H1 (cell line): Measurements from ENCODE around the gene CAT. TPM values are rescaled to one million over a fixed set of nuclear protein-coding genes. Genes with fewer than 3 reads are reported as not detected.

ENCODE experiments used
- CTCF ChIA-PET: fragments of 300-600 bp; sonication (Branson Sonifier 250); formaldehyde crosslinking; loops from one replicate; lab custom pipeline; 2021; ENCODE audit not compliant: partially characterized antibody; lab: Charles Lee
- POLR2A ChIA-PET: fragments of 300-600 bp; sonication (Branson Sonifier 250); formaldehyde crosslinking; loops from one replicate; lab custom pipeline; 2021; ENCODE audit warnings: inconsistent platforms; ENCODE audit not compliant: partially characterized antibody; lab: Charles Lee
- DNase-seq, 2 experiments: peaks; one replicate each; pipeline versions ENCODE4 v3.0.0 to v3.0.0-alpha.2; 2010 to 2022; ENCODE audit warnings: low spot score in 2 of 2, low read depth in 1 of 2, mixed read lengths in 1 of 2
- FAIRE-seq: peaks from 2 replicates; lab custom pipeline; 2011; peaks lifted over from hg19 to GRCh38; lab: Jason Lieb, UNC
- H2AFZ ChIP-seq: 2 replicates; pipeline ENCODE4 v1.8.1; 2012; ENCODE audit warnings: low read length, inconsistent platforms
- H2AK5ac ChIP-seq: 2 replicates; pipeline ENCODE4 v1.6.1; 2013; ENCODE audit warnings: low read depth, low read length
- H2BK120ac ChIP-seq: replicated peaks from 2 replicates; pipeline ENCODE3; 2013; ENCODE audit warnings: low read depth, low read length, inconsistent platforms
- H2BK12ac ChIP-seq: 2 replicates; pipeline ENCODE4 v1.6.1; 2013; ENCODE audit warnings: low read depth, low read length
- H2BK15ac ChIP-seq: 2 replicates; pipeline ENCODE4 v1.6.1; 2013; ENCODE audit warnings: low read length
- H2BK20ac ChIP-seq: 2 replicates; pipeline ENCODE4 v1.6.1; 2013; ENCODE audit warnings: low read length
- H2BK5ac ChIP-seq: 2 replicates; pipeline ENCODE4 v1.6.1; 2013; ENCODE audit warnings: low read depth, low read length
- H3K14ac ChIP-seq: 2 replicates; pipeline ENCODE4 v1.6.1; 2013; ENCODE audit warnings: inconsistent platforms; ENCODE audit not compliant: insufficient read length
- H3K18ac ChIP-seq: 2 replicates; pipeline ENCODE4 v1.6.1; 2013; ENCODE audit warnings: low read length; ENCODE audit errors: extremely low read depth
- H3K23ac ChIP-seq: 2 replicates; pipeline ENCODE4 v1.6.1; 2013; ENCODE audit warnings: inconsistent platforms; ENCODE audit not compliant: insufficient read length
- H3K23me2 ChIP-seq: 2 replicates; pipeline ENCODE4 v1.6.1; 2013; ENCODE audit warnings: low read depth, low read length
- H3K27ac ChIP-seq: 2 replicates; pipeline ENCODE4 v1.6.1; 2011; ENCODE audit warnings: low read depth, low read length, inconsistent platforms
- H3K27me3 ChIP-seq, 4 experiments: replicated peaks in 1 of 4; 1 replicate in 1 of 4; 2 replicates in 3 of 4; pipeline versions ENCODE4 v1.6.1 to v1.8.1; 2011 to 2013; ENCODE audit warnings: low read length in 3 of 4, mild to moderate bottlenecking in 3 of 4, inconsistent platforms in 2 of 4, mixed read lengths in 2 of 4, moderate library complexity in 1 of 4; ENCODE audit not compliant: control insufficient read depth in 3 of 4, insufficient read depth in 3 of 4; ENCODE audit errors: extremely low read depth in 1 of 4
- H3K36me3 ChIP-seq, 4 experiments: 2 replicates each; pipeline versions ENCODE4 v1.6.1 to v1.8.1; 2011 to 2013; ENCODE audit warnings: mild to moderate bottlenecking in 4 of 4, low read length in 3 of 4, moderate library complexity in 2 of 4, control low read depth in 1 of 4, inconsistent platforms in 1 of 4; ENCODE audit not compliant: insufficient read depth in 4 of 4, control insufficient read depth in 2 of 4
- H3K4ac ChIP-seq: replicated peaks from 2 replicates; pipeline ENCODE3; 2013; ENCODE audit warnings: low read length, low read depth, mixed read lengths, inconsistent platforms; ENCODE audit not compliant: insufficient read length
- H3K4me1 ChIP-seq, 4 experiments: replicated peaks in 1 of 4; 1 replicate in 1 of 4; 2 replicates in 3 of 4; pipeline versions ENCODE4 v1.6.1 to v1.8.1; 2011 to 2013; ENCODE audit warnings: low read length in 3 of 4, inconsistent platforms in 2 of 4, mixed read lengths in 1 of 4; ENCODE audit not compliant: insufficient read depth in 4 of 4, control insufficient read depth in 3 of 4
- H3K4me2 ChIP-seq, 2 experiments: 2 replicates each; pipeline versions ENCODE4 v1.6.1 to v1.8.1; 2011 to 2013; ENCODE audit warnings: low read depth in 2 of 2, low read length in 2 of 2, control low read depth in 1 of 2, inconsistent platforms in 1 of 2, mild to moderate bottlenecking in 1 of 2; ENCODE audit not compliant: insufficient read depth in 1 of 2
- H3K4me3 ChIP-seq, 4 experiments: fragments of 200-600, 300-600 bp in 1 of 4; sonication (generic), shearing (Covaris generic), sonication (Bioruptor Twin) in 1 of 4; 2 replicates each; pipeline versions ENCODE4 v1.5.1 to v1.8.1; 2011 to 2016; ENCODE audit warnings: low read length in 4 of 4, low read depth in 3 of 4, control low read depth in 2 of 4, inconsistent platforms in 2 of 4, mild to moderate bottlenecking in 2 of 4, mixed read lengths in 1 of 4, moderate library complexity in 1 of 4; ENCODE audit not compliant: insufficient read depth in 2 of 4; ENCODE audit errors: extremely low read depth in 1 of 4
- H3K56ac ChIP-seq: replicated peaks from 2 replicates; pipeline ENCODE3; 2013; ENCODE audit warnings: low read depth, mild to moderate bottlenecking, mixed read lengths, low read length, inconsistent platforms; ENCODE audit not compliant: insufficient read length
- H3K79me1 ChIP-seq: 2 replicates; pipeline ENCODE4 v1.6.1; 2013; ENCODE audit warnings: low read depth, low read length, control low read depth
- H3K79me2 ChIP-seq, 2 experiments: 2 replicates each; pipeline versions ENCODE4 v1.6.1 to v1.8.1; 2012 to 2013; ENCODE audit warnings: low read length in 2 of 2, mild to moderate bottlenecking in 2 of 2, inconsistent platforms in 1 of 2; ENCODE audit not compliant: insufficient read depth in 2 of 2, control insufficient read depth in 1 of 2
- H3K9ac ChIP-seq, 4 experiments: replicated peaks in 1 of 4; 1 replicate in 1 of 4; 2 replicates in 3 of 4; pipeline versions ENCODE4 v1.6.1 to v1.8.1; 2011 to 2013; ENCODE audit warnings: low read depth in 3 of 4, low read length in 3 of 4, control low read depth in 2 of 4, mild to moderate bottlenecking in 2 of 4, moderate library complexity in 2 of 4, inconsistent platforms in 1 of 4; ENCODE audit errors: extremely low read depth in 1 of 4
- H3K9me3 ChIP-seq, 2 experiments: 2 replicates each; pipeline versions ENCODE4 v1.6.1 to v1.8.1; 2012 to 2013; ENCODE audit warnings: mild to moderate bottlenecking in 2 of 2, moderate library complexity in 2 of 2, control low read depth in 1 of 2, inconsistent platforms in 1 of 2, low read depth in 1 of 2, low read length in 1 of 2, mixed read lengths in 1 of 2; ENCODE audit not compliant: insufficient read depth in 2 of 2
- H4K20me1 ChIP-seq, 2 experiments: replicated peaks in 1 of 2; 2 replicates each; pipeline versions ENCODE3 to v1.8.1; 2011 to 2013; ENCODE audit warnings: inconsistent platforms in 2 of 2, low read length in 2 of 2, mild to moderate bottlenecking in 1 of 2; ENCODE audit not compliant: insufficient read depth in 2 of 2, control insufficient read depth in 1 of 2
- H4K5ac ChIP-seq: 2 replicates; pipeline ENCODE4 v1.6.1; 2013; ENCODE audit warnings: low read length, low read depth, mixed read lengths, inconsistent platforms; ENCODE audit not compliant: insufficient read length
- H4K8ac ChIP-seq: 2 replicates; pipeline ENCODE4 v1.8.0; 2013; ENCODE audit warnings: mild to moderate bottlenecking, moderate library complexity, low read length, inconsistent platforms; ENCODE audit not compliant: insufficient read depth; ENCODE audit errors: extremely low read depth
- H4K91ac ChIP-seq: replicated peaks from 2 replicates; pipeline ENCODE3; 2013; ENCODE audit warnings: low read length, mixed read lengths, inconsistent platforms; ENCODE audit not compliant: insufficient read length
- ATF2 ChIP-seq: IDR thresholded peaks from 2 replicates; pipeline ENCODE4 v1.6.1; 2012; ENCODE audit warnings: low read length, inconsistent platforms
- BCL11A ChIP-seq, 2 experiments: IDR thresholded peaks; one replicate each; pipeline ENCODE4 v1.6.1; 2011; ENCODE audit warnings: low read depth in 2 of 2, low read length in 2 of 2, mild to moderate bottlenecking in 2 of 2
- CBX8 ChIP-seq: fragments of 300-800, 300-1000 bp; sonication (generic); IDR thresholded peaks from 2 replicates; pipeline ENCODE4 v1.7.1; 2016; ENCODE audit warnings: low read depth, low read length, borderline replicate concordance
- CHD1 ChIP-seq: IDR thresholded peaks from 2 replicates; pipeline ENCODE4 v1.6.1; 2012; ENCODE audit warnings: low read depth, low read length, improper control_type of control experiment
- CHD2 ChIP-seq: IDR thresholded peaks from 2 replicates; pipeline ENCODE4 v1.6.1; 2012; ENCODE audit warnings: low read length, improper control_type of control experiment
- E2F6 ChIP-seq: IDR thresholded peaks from 2 replicates; pipeline ENCODE4 v1.6.1; 2012; ENCODE audit warnings: inconsistent platforms
- GABPA ChIP-seq: IDR thresholded peaks from 2 replicates; pipeline ENCODE4 v1.6.1; 2011; ENCODE audit warnings: mild to moderate bottlenecking, low read length, moderate library complexity, borderline replicate concordance; ENCODE audit not compliant: insufficient read depth
- JUN ChIP-seq: IDR thresholded peaks from 2 replicates; pipeline ENCODE4 v1.6.1; 2011; ENCODE audit warnings: low read depth, mild to moderate bottlenecking, improper control_type of control experiment, low read length
- KDM5A ChIP-seq: fragments of 200-600 bp; IDR thresholded peaks from 2 replicates; pipeline ENCODE4 v1.7.1; 2012; ENCODE audit warnings: mild to moderate bottlenecking, low read length, inconsistent platforms, mixed read lengths
- NRF1 ChIP-seq: IDR thresholded peaks from 2 replicates; pipeline ENCODE4 v1.6.1; 2011; ENCODE audit warnings: mild to moderate bottlenecking, low read depth, low read length, improper control_type of control experiment
- POU5F1 ChIP-seq: IDR thresholded peaks from 2 replicates; pipeline ENCODE4 v1.6.1; 2011; ENCODE audit warnings: low read depth, mild to moderate bottlenecking, low read length, moderate library complexity
- SP1 ChIP-seq: IDR thresholded peaks from 2 replicates; pipeline ENCODE4 v1.6.1; 2011; ENCODE audit warnings: low read depth, low read length
- TCF12 ChIP-seq: IDR thresholded peaks from 2 replicates; pipeline ENCODE4 v1.6.1; 2011; ENCODE audit warnings: low read depth, mild to moderate bottlenecking, low read length
- WGBS, 2 experiments: shearing (Covaris generic) in 1 of 2; methylation state at CpG; one replicate each; pipeline versions ENCODE4 v1.1.6 to v1.1.7; 2013 to 2015; ENCODE audit warnings: low lambda C conversion rate in 2 of 2, mixed read lengths in 2 of 2, inconsistent platforms in 1 of 2, low coverage in 1 of 2, missing lambda C conversion rate in 1 of 2; ENCODE audit not compliant: insufficient replicate concordance in 2 of 2, insufficient coverage in 1 of 2, insufficient read length in 1 of 2; ENCODE audit errors: extremely low coverage in 1 of 2, missing lambda C conversion rate in 1 of 2; 5-methylcytosine and 5-hydroxymethylcytosine counted together
- polyA plus RNA-seq, 7 experiments: library from polyadenylated mRNA; depleted of rRNA in 3 of 7; stranded (reverse) in 5 of 7; unstranded in 2 of 7; fragments of >200 nt in 5 of 7; fragments of 200-250 nt in 2 of 7; gene quantifications; 1 replicate in 5 of 7; 2 replicates in 1 of 7; 4 replicates in 1 of 7; pipeline versions ENCODE4 v1.2.1 to v1.2.3, GENCODE V29; 2011 to 2013; ENCODE audit warnings: missing spikeins in 2 of 7, mixed read lengths in 2 of 7
- total RNA-seq: library from RNA; stranded (reverse); fragmentation: NEBNext Ultra II Directional; extraction: Animal tissue kit (Norgen Biotek cat#: 25700); gene quantifications from 2 replicates; pipeline ENCODE4 v1.2.1, GENCODE V29; 2021

CAT gene
- total and polyA plus RNA-seq, 2 of the 8 experiments (the other 6 are each of a cell fraction or from before 2014, with no cell fraction given), result 9.6 to 15.0 TPM

GRCh38 chr11:34502949-34503348, 64.2 kb downstream of the CAT start:
- Histone ChIP-seq H3K79me1 (no peaks in the 10 kb centered on the region), H3K36me3 (no peaks in the 10 kb centered on the region), H3K14ac (no peak overlapping the region), H3K23me2 (no peaks in the 10 kb centered on the region), H2AK5ac (no peak overlapping the region), H4K5ac (no peak overlapping the region), H3K23ac (no peak overlapping the region), H2BK20ac (no peak overlapping the region), H4K91ac (no peak overlapping the region), H3K4me2 (no peak overlapping the region), H3K27me3 (no peaks in the 10 kb centered on the region), H2BK5ac (no peak overlapping the region), H3K4me3 (no peak overlapping the region), H3K56ac (no peak overlapping the region), H3K18ac (no peak overlapping the region), H3K79me2 (no peaks in the 10 kb centered on the region), H2BK12ac (no peak overlapping the region), H3K9ac (no peak overlapping the region), H3K4ac (no peak overlapping the region), H3K9me3 (no peaks in the 10 kb centered on the region), H2AFZ (no peak overlapping the region), H3K27ac (no peak overlapping the region), H3K4me1 (no peaks in the 10 kb centered on the region), H2BK15ac (no peak overlapping the region), H4K20me1 (no peaks in the 10 kb centered on the region), H4K8ac (no peak overlapping the region), H2BK120ac (no peak overlapping the region)
- CTCF ChIA-PET, result interaction anchor here (0.6 to 5.7 kb wide), 7 partner anchors 10 to 339 kb away, joined by 3 to 46 read pairs (median 3); partner anchors contain the start of gene ELF5
- DNase-seq (no peak), FAIRE-seq (no peak)
- POLR2A ChIA-PET, result no interaction called here
- WGBS, 2 experiments, result 84% methylated on average over 3 of the region's 3 CpGs; no CpG with 5 or more reads in 1 of the 2 experiments
- TF ChIP-seq SP1, result no peak
- no peak for TF ChIP-seq JUN
- no peak for TF ChIP-seq CBX8
- TF ChIP-seq TCF12, result no peak
- no peak for TF ChIP-seq CHD2
- no peak for TF ChIP-seq CHD1
- no peak for TF ChIP-seq BCL11A (IDR thresholded peaks at IDR 0.05; ENCODE audit: low read depth in 2 of 2, low read length in 2 of 2)
- TF ChIP-seq KDM5A, result no peak
- TF ChIP-seq NRF1, result no peak
- TF ChIP-seq GABPA, result no peak
- no peak for TF ChIP-seq ATF2
- no peak for TF ChIP-seq E2F6
- TF ChIP-seq POU5F1, result no peak
